Tibial nerve (tissue), 4 donors: Measurements from ENCODE around the gene ZNF117. TPM values are rescaled to one million over a fixed set of nuclear protein-coding genes. Genes with fewer than 3 reads are reported as not detected.

Experiments
- small RNA-seq: library from RNA; depleted of rRNA; stranded (forward); fragments of <200 nt; gene quantifications from one replicate; pipeline ENCODE3, GENCODE V24; 2016
- total RNA-seq, 4 donors: library from RNA; depleted of rRNA; stranded (reverse); fragments of >200 nt; gene quantifications; one replicate each; pipeline ENCODE4 v1.1.0, GENCODE V29; 2016

The ZNF117 gene
- total RNA-seq, 4 donors from 2014 or later: 15.1 to 22.2 (median 15.4) TPM

Small RNA genes within 50 kb of the gene (small RNA-seq; reads per million reads assigned to genes)
- gene RNU6-1229P: not detected

Other genes starting within 250 kb of the ZNF117 start
- 10 to 100 TPM in 3 of 4 donors, 1 to 10 TPM in 1; 9.9 to 14.7 (median 13.3) TPM for gene ZNF138, start 196.6 kb downstream of the ZNF117 start, total RNA-seq
- gene ZNF273, start 87.8 kb downstream of the ZNF117 start, total RNA-seq: 10 to 100 TPM in 3 of 4 donors, 1 to 10 TPM in 1; 3.0 to 19.8 (median 13.2) TPM
- gene ERV3-1, start 15.7 kb upstream of the ZNF117 start, total RNA-seq: 10 to 100 TPM; 19.2 to 33.9 (median 19.7) TPM